Activated T-helper 1 cell treated with anti-CD3 and anti-CD28 coated beads, Interleukin-12 subunit alpha, Interleukin-12 subunit beta, Interleukin-2, Interleukin-4 antibody, amounts not matched to agents 30 ng/mL and 10 ng/mL and 1 ng/mL, durations not matched to agents 14 hours and 24 hours and 36 hours (primary cell): ENCODE data around the gene LONP1. TPM values are rescaled to one million over a fixed set of nuclear protein-coding genes. Genes with fewer than 3 reads are reported as not detected.
A peak's percentile ranks its signal among the peaks of the same experiment; 100 is the strongest.
"Not testable (repeated sequence)": the region's sequence is repeated elsewhere in the genome, so short reads cannot be mapped to it uniquely, and the experiment has no call there.

Experiments
- DNase-seq: peaks from one replicate; pipeline ENCODE4 v3.0.0; 2021; ENCODE audit warnings: low spot score
- H3K27ac Mint-ChIP-seq: one replicate; pipeline ENCODE4 v1.8.0; 2021; ENCODE audit warnings: mild to moderate bottlenecking, mixed read lengths
- H3K27me3 Mint-ChIP-seq: one replicate; pipeline ENCODE4 v1.8.0; 2022; ENCODE audit warnings: mild to moderate bottlenecking, moderate library complexity, mixed read lengths; ENCODE audit not compliant: insufficient read depth
- H3K36me3 Mint-ChIP-seq: one replicate; pipeline ENCODE4 v1.8.0; 2021; ENCODE audit warnings: low read depth, mixed read lengths
- H3K4me1 Mint-ChIP-seq: one replicate; pipeline ENCODE4 v1.8.0; 2021; ENCODE audit warnings: low read depth, mixed read lengths
- H3K4me3 Mint-ChIP-seq: one replicate; pipeline ENCODE4 v1.8.0; 2021; ENCODE audit warnings: mild to moderate bottlenecking, moderate library complexity, mixed read lengths
- H3K9me3 Mint-ChIP-seq: one replicate; pipeline ENCODE4 v1.8.0; 2021; ENCODE audit warnings: mixed read lengths
- intact Hi-C: fragments of 100-400 bp; cut with micrococcal nuclease; formaldehyde crosslinking; loops from one replicate; pipeline ENCODE4 v1.15.1; 2024
- total RNA-seq: library from RNA; stranded (reverse); gene quantifications from 2 replicates; pipeline ENCODE4 v1.2.3, GENCODE V29; 2022

Gene LONP1
- total RNA-seq, 1 donor from 2014 or later, result 186 TPM

GRCh38 chr19:5694956-5695648, 24.8 kb downstream of the LONP1 start:
- H3K9me3 Mint-ChIP-seq, result no peaks in the 10 kb centered on the region
- H3K27ac Mint-ChIP-seq, result no peak overlapping the region
- intact Hi-C loops, result no loop called here
- H3K27me3 Mint-ChIP-seq, result no peaks in the 10 kb centered on the region
- H3K4me3 Mint-ChIP-seq, result no peak overlapping the region
- H3K36me3 Mint-ChIP-seq, result peaks cover 53% of the 10 kb centered on the region
- H3K4me1 Mint-ChIP-seq, result peaks cover 4% of the 10 kb centered on the region
- DNase-seq, result no peak

- no peaks in the 10 kb centered on the region for H3K27me3 Mint-ChIP-seq
- H3K27ac Mint-ChIP-seq, result peak overlapping the region; percentile 63
- intact Hi-C loops, result no loop called here
- H3K36me3 Mint-ChIP-seq, result peaks cover 53% of the 10 kb centered on the region
- no peak overlapping the region for H3K4me3 Mint-ChIP-seq
- no peak for DNase-seq
- H3K4me1 Mint-ChIP-seq, result peaks cover 9% of the 10 kb centered on the region
- H3K9me3 Mint-ChIP-seq, result no peaks in the 10 kb centered on the region
These were observed 25.6 kb downstream of the LONP1 start for GRCh38 chr19:5694167-5694955.

- H3K27ac Mint-ChIP-seq, result peak overlapping the region; percentile 65
- no peak for DNase-seq
- H3K4me1 Mint-ChIP-seq, result peaks cover 9% of the 10 kb centered on the region
- H3K36me3 Mint-ChIP-seq, result peaks cover 45% of the 10 kb centered on the region
- H3K9me3 Mint-ChIP-seq, result no peaks in the 10 kb centered on the region
- H3K4me3 Mint-ChIP-seq, result peak overlapping the region; percentile 99
- intact Hi-C loops, result no loop called here
- H3K27me3 Mint-ChIP-seq, result no peaks in the 10 kb centered on the region
These were observed 26.5 kb downstream of the LONP1 start for GRCh38 chr19:5693195-5694166.

GRCh38 chr19:5692723-5693194, 27.2 kb downstream of the LONP1 start:
- H3K27ac Mint-ChIP-seq, result peak overlapping the region; percentile 65
- H3K4me3 Mint-ChIP-seq, result peak overlapping the region; percentile 99
- H3K9me3 Mint-ChIP-seq, result no peaks in the 10 kb centered on the region
- H3K36me3 Mint-ChIP-seq, result peaks cover 45% of the 10 kb centered on the region
- no peak for DNase-seq
- peaks cover 9% of the 10 kb centered on the region for H3K4me1 Mint-ChIP-seq
- no peaks in the 10 kb centered on the region for H3K27me3 Mint-ChIP-seq
- intact Hi-C loops, result no loop called here

GRCh38 chr19:5691822-5692722, 27.9 kb downstream of the LONP1 start:
- peak overlapping the region; percentile 65 for H3K27ac Mint-ChIP-seq
- intact Hi-C loops, result no loop called here
- H3K36me3 Mint-ChIP-seq, result peaks cover 43% of the 10 kb centered on the region
- no peak for DNase-seq
- peak overlapping the region; percentile 99 for H3K4me3 Mint-ChIP-seq
- H3K27me3 Mint-ChIP-seq, result no peaks in the 10 kb centered on the region
- peaks cover 9% of the 10 kb centered on the region for H3K4me1 Mint-ChIP-seq
- H3K9me3 Mint-ChIP-seq, result no peaks in the 10 kb centered on the region

GRCh38 chr19:5690955-5691821, 28.8 kb downstream of the LONP1 start:
- Mint-ChIP-seq H3K9me3 (no peaks in the 10 kb centered on the region), H3K27me3 (no peaks in the 10 kb centered on the region)

GRCh38 chr19:5690125-5690954, 29.6 kb downstream of the LONP1 start, which contains the start of gene RPL36:
Gene RPL36 (plus strand): TSS chr19:5690295. CDS start chr19:5690508, 213 bp downstream.
- peak; percentile 98 for DNase-seq
- peak within 1 kb of the TSS; percentile 95 for H3K27ac Mint-ChIP-seq
- intact Hi-C loops, result loop anchor here (1.0 kb wide), 3 partner anchors 10 to 100 kb away; partner anchors contain the start of genes CATSPERD, LONP1 and MICOS13
- H3K27me3 Mint-ChIP-seq, result no peaks in the 10 kb centered on the region
- peaks cover 37% of the 10 kb centered on the region for H3K36me3 Mint-ChIP-seq
- no peaks in the 10 kb centered on the region for H3K9me3 Mint-ChIP-seq
- peaks cover 9% of the 10 kb centered on the region for H3K4me1 Mint-ChIP-seq
- peak within 1 kb of the TSS; percentile 99 for H3K4me3 Mint-ChIP-seq

More at GRCh38 chr19:5690955-5691821, 28.8 kb downstream of the LONP1 start:
- no peak for DNase-seq
- peak overlapping the region; percentile 95 for H3K27ac Mint-ChIP-seq
- intact Hi-C loops, result loop anchor here (1.0 kb wide), 3 partner anchors 11 to 99 kb away; partner anchors contain the start of genes CATSPERD, LONP1 and MICOS13
- H3K4me1 Mint-ChIP-seq, result peaks cover 9% of the 10 kb centered on the region
- H3K4me3 Mint-ChIP-seq, result peak overlapping the region; percentile 99
- peaks cover 37% of the 10 kb centered on the region for H3K36me3 Mint-ChIP-seq

- H3K4me1 Mint-ChIP-seq, H3K27me3 Mint-ChIP-seq, H3K9me3 Mint-ChIP-seq, intact Hi-C loops, DNase-seq: not testable (repeated sequence)
- Mint-ChIP-seq H3K4me3 (peak overlapping the region; percentile 49), H3K27ac (peak overlapping the region; percentile 21), H3K36me3 (peaks cover 26% of the 10 kb centered on the region)
These were observed 31.6 kb downstream of the LONP1 start for GRCh38 chr19:5688262-5688881.

GRCh38 chr19:5687360-5688198, 32.4 kb downstream of the LONP1 start:
- H3K4me3 Mint-ChIP-seq, result peak overlapping the region; percentile 82
- H3K36me3 Mint-ChIP-seq, result peaks cover 19% of the 10 kb centered on the region
- no peaks in the 10 kb centered on the region for H3K27me3 Mint-ChIP-seq
- H3K9me3 Mint-ChIP-seq, result no peaks in the 10 kb centered on the region
- DNase-seq, result no peak
- intact Hi-C loops, result loop anchor here (1.0 to 2.0 kb wide), 2 partner anchors 217 to 685 kb away; partner anchors contain the start of genes ALKBH7 and VMAC
- no peak overlapping the region for H3K27ac Mint-ChIP-seq
- H3K4me1 Mint-ChIP-seq, result peaks cover 9% of the 10 kb centered on the region
